ENCODE measurements around the gene ZNF777. TPM values are rescaled to one million over a fixed set of nuclear protein-coding genes. Genes with fewer than 3 reads are reported as not detected.
A peak's percentile ranks its signal among the peaks of the same experiment; 100 is the strongest.
"Not testable (repeated sequence)": the region's sequence is repeated elsewhere in the genome, so short reads cannot be mapped to it uniquely, and the experiment has no call there.

ZNF777 gene
- total and polyA plus RNA-seq, 12 donors, result 6.1 to 9.1 (median 7.7) TPM

DNA sequence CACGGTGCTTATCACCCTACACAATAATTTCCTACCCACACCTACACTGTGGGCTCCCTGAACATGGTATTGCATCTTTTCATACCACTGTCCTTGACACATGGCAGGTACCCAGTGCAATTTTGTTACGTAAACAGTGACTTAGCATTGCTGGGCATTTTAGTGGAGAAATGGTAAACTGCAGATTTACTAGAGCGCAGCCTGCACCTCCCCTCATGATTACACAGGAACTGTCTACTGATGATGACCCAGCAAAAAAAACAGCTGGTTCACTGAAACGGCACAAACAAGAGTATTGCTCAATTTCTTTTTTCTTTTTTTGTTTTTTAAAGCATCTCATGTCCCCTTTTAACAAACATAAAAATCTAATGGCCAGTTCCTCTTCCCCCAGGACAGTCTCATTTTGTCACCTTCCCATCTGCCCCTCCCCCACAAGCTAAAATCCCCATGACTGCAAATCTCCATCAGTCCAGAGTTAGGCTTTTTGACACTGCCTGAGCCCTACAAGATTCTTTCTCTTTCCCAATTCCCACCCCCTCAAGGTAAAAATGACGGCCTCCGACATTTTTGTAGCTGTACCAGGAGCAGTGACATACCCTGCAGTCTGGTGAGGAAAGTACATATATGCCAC lies 34.0 kb upstream of the ZNF777 start:
- intact Hi-C loops (cut with DNase I), result loop anchor here in 4 of 10 donors (5.0 to 10.0 kb wide), 5 partner anchors 70 to 233 kb away; partner anchors contain the start of gene ZNF783 (in 2 of the 4)
- Histone ChIP-seq H3K27ac (peak overlapping the region in 2 of 10 donors; percentile 6 to 89), H3K4me1 (peaks cover 5 to 27% (median 15%) of the 10 kb centered on the region in 9 donors), H3K4me3 (peak overlapping the region in 1 of 10 donors; percentile 75), H3K27me3 (no peaks in the 10 kb centered on the region), H3K36me3 (peaks cover 0 to 46% (median 40%) of the 10 kb centered on the region in 9 donors), H3K9me3 (no peaks in the 10 kb centered on the region)
- DNase-seq (no peak), ATAC-seq (peak in 1 of 8 donors; percentile 3)
- 80 to 85% methylated on average over 6 of the region's 6 CpGs for WGBS, 2 donors
- no peak for TF ChIP-seq CTCF (IDR thresholded peaks at IDR 0.05)

- WGBS, 2 donors, result 90 to 92% methylated on average over 16 to 17 of the region's 20 CpGs
- intact Hi-C loops (cut with DNase I), result loop anchor here in 2 of 10 donors (10.0 kb wide), 2 partner anchors 69 to 229 kb away; partner anchors contain the start of gene ZNF783 (in 1 of the 2)
- H3K36me3 ChIP-seq, result peaks cover 0 to 52% (median 41%) of the 10 kb centered on the region in 9 donors
Measured at GRCh38 chr7:149493975-149494374, 33.1 kb upstream of the ZNF777 start.

GRCh38 chr7:149493366-149493765 lies 32.5 kb upstream of the ZNF777 start:
- Histone ChIP-seq H3K27ac (no peak overlapping the region), H3K9me3 (no peaks in the 10 kb centered on the region), H3K4me1 (peaks cover 5 to 26% (median 15%) of the 10 kb centered on the region in 9 donors), H3K27me3 (no peaks in the 10 kb centered on the region), H3K4me3 (no peak overlapping the region), H3K36me3 (peaks cover 0 to 57% (median 41%) of the 10 kb centered on the region in 9 donors)
- no peak for TF ChIP-seq CTCF (IDR thresholded peaks at IDR 0.05)
- WGBS, 2 donors, result 94 to 96% methylated on average over 9 of the region's 9 CpGs
- DNase-seq (no peak), ATAC-seq (no peak)
- intact Hi-C loops (cut with DNase I), result loop anchor here in 2 of 10 donors (10.0 kb wide), 2 partner anchors 69 to 229 kb away; partner anchors contain the start of gene ZNF783 (in 1 of the 2)

More at GRCh38 chr7:149493975-149494374, 33.1 kb upstream of the ZNF777 start:
- DNase-seq, H3K27me3 ChIP-seq, H3K27ac ChIP-seq, ATAC-seq, H3K9me3 ChIP-seq, H3K4me3 ChIP-seq: not testable (repeated sequence)
- peaks cover 5 to 27% (median 15%) of the 10 kb centered on the region in 9 donors for H3K4me1 ChIP-seq

DNA sequence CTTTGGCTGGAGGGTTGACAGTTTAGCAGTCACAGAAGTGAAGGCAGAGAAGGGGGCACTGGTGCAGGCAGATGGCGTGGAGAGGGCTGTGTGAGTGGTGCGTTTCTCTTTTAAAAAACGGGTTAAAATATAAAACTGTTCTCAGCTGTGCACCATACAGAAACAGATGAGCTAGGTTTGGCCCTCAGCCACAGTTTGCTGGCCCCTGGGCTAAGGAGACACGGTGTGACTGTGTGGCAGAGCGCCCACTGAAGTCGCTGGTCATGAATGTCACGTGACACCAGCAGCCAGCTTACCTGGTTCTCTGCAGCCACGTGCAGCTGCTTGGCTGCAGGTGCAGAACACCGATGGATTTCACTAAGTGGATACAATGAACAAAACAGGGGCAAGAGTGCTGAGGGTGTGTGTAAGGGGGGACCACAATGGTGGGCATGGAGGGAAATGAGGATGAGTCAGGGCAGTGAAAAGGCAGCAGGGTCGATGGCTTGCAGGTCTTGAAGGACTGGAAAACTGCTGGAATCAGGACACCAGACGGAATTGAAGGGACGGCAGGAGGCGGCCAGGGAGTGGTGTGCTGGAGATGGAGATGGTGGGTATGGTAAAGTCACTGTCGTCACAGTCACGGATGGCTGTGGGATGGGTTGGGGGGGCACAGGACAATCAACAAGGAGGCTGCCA lies 29.4 kb upstream of the ZNF777 start:
- Histone ChIP-seq H3K27me3 (no peaks in the 10 kb centered on the region), H3K4me1 (peaks cover 0 to 9% (median 4%) of the 10 kb centered on the region in 9 donors), H3K9me3 (no peaks in the 10 kb centered on the region), H3K36me3 (peaks cover 0 to 89% (median 54%) of the 10 kb centered on the region in 9 donors), H3K4me3 (no peak overlapping the region), H3K27ac (no peak overlapping the region)
- no peak for DNase-seq
- no peak for ATAC-seq
- WGBS, 2 donors, result 81 to 87% methylated on average over 15 of the region's 15 CpGs
- no peak for TF ChIP-seq CTCF (IDR thresholded peaks at IDR 0.05)
- intact Hi-C loops (cut with DNase I), result loop anchor here in 2 of 10 donors (10.0 kb wide), 2 partner anchors 65 to 225 kb away; partner anchors contain the start of gene ZNF783 (in 1 of the 2)
